ENCODE data around the gene FGF19. TPM values are rescaled to one million over a fixed set of nuclear protein-coding genes. Genes with fewer than 3 reads are reported as not detected.
A peak's percentile ranks its signal among the peaks of the same experiment; 100 is the strongest.

The FGF19 gene
- total and polyA plus RNA-seq, 9 of the 15 experiments (the other 6 are each of a cell fraction or from before 2014, with no cell fraction given) = 0.11 TPM; not detected in 8

DNA sequence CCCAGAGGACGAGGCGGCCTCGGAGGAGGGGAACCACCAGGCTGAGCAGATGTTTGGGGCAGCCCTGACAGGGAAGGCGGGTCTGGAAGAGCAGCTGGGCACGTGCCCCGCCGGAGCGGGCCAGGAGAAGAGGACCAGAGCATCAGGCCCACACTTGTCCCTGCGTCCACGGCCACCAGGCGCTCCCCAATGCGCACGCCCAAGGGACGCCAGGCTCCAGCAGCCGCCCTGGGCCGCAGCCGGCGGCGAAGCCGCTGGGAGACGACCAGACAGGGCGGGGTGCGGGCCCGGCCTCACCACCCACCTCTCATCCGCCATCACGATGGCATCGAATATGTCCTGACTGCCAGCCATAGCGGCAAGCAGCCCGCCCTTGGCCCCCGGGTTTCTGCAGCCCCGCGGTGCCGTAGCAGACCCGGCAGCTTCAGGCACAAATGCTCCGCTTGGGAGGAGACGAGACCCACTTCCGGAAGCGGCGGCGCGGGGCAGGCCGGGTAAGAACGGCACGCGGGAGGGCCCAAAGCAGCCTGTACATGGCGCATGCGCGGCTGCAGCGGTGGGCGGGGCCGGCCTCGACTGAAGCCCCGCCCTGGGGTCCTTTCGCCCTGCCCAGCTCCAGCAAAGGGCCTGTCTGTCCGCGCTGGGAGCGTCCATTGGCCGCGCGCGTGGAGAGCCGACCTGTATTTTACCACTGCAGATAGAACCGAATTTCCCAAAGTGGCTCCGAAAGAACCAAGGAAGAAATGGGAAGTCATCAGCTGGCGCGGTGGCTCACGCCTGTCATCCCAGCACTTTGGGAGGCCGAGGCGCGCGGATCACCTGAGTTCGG lies 28.7 kb downstream of the FGF19 start, which contains the start of gene LTO1 (continued):
- TF ChIP-seq STAG1 (CRISPR knock-in tag; IDR thresholded peaks at IDR 0.05; ENCODE audit: borderline replicate concordance) = peak; percentile 28; the same call in 1 of the 2 replicates
- peak; percentile 24 for TF ChIP-seq RB1 (IDR thresholded peaks at IDR 0.05; ENCODE audit: low read depth)
- TF ChIP-seq BCOR (IDR thresholded peaks at IDR 0.05) = no peak; the same call in 1 of the 2 replicates
- TF ChIP-seq KDM5B (IDR thresholded peaks at IDR 0.05; ENCODE audit: insufficient replicate concordance, low read depth, low read length) = peak; percentile 44
- peak; percentile 92 for TF ChIP-seq SAP30 (IDR thresholded peaks at IDR 0.05; ENCODE audit: borderline replicate concordance, insufficient read depth, low read depth, low read length, poor library complexity, severe bottlenecking)
- 0 out of 2 replicates have a peak, but pooled peaks have one; percentile 22 for TF ChIP-seq MTA1 (IDR thresholded peaks at IDR 0.05; ENCODE audit: borderline replicate concordance)
- TF ChIP-seq, protein P1, sequence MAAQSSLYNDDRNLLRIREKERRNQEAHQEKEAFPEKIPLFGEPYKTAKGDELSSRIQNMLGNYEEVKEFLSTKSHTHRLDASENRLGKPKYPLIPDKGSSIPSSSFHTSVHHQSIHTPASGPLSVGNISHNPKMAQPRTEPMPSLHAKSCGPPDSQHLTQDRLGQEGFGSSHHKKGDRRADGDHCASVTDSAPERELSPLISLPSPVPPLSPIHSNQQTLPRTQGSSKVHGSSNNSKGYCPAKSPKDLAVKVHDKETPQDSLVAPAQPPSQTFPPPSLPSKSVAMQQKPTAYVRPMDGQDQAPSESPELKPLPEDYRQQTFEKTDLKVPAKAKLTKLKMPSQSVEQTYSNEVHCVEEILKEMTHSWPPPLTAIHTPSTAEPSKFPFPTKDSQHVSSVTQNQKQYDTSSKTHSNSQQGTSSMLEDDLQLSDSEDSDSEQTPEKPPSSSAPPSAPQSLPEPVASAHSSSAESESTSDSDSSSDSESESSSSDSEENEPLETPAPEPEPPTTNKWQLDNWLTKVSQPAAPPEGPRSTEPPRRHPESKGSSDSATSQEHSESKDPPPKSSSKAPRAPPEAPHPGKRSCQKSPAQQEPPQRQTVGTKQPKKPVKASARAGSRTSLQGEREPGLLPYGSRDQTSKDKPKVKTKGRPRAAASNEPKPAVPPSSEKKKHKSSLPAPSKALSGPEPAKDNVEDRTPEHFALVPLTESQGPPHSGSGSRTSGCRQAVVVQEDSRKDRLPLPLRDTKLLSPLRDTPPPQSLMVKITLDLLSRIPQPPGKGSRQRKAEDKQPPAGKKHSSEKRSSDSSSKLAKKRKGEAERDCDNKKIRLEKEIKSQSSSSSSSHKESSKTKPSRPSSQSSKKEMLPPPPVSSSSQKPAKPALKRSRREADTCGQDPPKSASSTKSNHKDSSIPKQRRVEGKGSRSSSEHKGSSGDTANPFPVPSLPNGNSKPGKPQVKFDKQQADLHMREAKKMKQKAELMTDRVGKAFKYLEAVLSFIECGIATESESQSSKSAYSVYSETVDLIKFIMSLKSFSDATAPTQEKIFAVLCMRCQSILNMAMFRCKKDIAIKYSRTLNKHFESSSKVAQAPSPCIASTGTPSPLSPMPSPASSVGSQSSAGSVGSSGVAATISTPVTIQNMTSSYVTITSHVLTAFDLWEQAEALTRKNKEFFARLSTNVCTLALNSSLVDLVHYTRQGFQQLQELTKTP (IDR thresholded peaks at IDR 0.05; ENCODE audit: low read depth in 1 of 2, partially characterized antibody in 2 of 2) = peak in 1 of 2 experiments; percentile 77
- TF ChIP-seq CBX1 (IDR thresholded peaks at IDR 0.05; ENCODE audit: low read depth) = peak; percentile 55; the same call in 1 of the 2 replicates
- no peak for TF ChIP-seq BRF1 (IDR thresholded peaks at IDR 0.05; ENCODE audit: borderline replicate concordance, extremely low read depth, insufficient read length)
- TF ChIP-seq, protein P2, sequence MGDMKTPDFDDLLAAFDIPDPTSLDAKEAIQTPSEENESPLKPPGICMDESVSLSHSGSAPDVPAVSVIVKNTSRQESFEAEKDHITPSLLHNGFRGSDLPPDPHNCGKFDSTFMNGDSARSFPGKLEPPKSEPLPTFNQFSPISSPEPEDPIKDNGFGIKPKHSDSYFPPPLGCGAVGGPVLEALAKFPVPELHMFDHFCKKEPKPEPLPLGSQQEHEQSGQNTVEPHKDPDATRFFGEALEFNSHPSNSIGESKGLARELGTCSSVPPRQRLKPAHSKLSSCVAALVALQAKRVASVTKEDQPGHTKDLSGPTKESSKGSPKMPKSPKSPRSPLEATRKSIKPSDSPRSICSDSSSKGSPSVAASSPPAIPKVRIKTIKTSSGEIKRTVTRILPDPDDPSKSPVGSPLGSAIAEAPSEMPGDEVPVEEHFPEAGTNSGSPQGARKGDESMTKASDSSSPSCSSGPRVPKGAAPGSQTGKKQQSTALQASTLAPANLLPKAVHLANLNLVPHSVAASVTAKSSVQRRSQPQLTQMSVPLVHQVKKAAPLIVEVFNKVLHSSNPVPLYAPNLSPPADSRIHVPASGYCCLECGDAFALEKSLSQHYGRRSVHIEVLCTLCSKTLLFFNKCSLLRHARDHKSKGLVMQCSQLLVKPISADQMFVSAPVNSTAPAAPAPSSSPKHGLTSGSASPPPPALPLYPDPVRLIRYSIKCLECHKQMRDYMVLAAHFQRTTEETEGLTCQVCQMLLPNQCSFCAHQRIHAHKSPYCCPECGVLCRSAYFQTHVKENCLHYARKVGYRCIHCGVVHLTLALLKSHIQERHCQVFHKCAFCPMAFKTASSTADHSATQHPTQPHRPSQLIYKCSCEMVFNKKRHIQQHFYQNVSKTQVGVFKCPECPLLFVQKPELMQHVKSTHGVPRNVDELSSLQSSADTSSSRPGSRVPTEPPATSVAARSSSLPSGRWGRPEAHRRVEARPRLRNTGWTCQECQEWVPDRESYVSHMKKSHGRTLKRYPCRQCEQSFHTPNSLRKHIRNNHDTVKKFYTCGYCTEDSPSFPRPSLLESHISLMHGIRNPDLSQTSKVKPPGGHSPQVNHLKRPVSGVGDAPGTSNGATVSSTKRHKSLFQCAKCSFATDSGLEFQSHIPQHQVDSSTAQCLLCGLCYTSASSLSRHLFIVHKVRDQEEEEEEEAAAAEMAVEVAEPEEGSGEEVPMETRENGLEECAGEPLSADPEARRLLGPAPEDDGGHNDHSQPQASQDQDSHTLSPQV (IDR thresholded peaks at IDR 0.05) = no peak
